Left colon (tissue), 2 donors: ENCODE results near the gene PDE6G. TPM values are rescaled to one million over a fixed set of nuclear protein-coding genes. Genes with fewer than 3 reads are reported as not detected.
"Not testable (repeated sequence)": the region's sequence is repeated elsewhere in the genome, so short reads cannot be mapped to it uniquely, and the experiment has no call there.

Source experiments
- ATAC-seq: fragments of 200-7000 bp; cut with Tn5 transposase; one replicate; pipeline ENCODE4 v1.9.1; 2020; ENCODE audit warnings: mild to moderate bottlenecking, moderate library complexity
- DNase-seq, 2 donors: peaks; one replicate each; pipeline ENCODE4 v3.0.0-alpha.2; 2020
- intact Hi-C, 2 donors: fragments of 100-400 bp; cut with DNase I in 1 of 2; cut with micrococcal nuclease in 1 of 2; formaldehyde crosslinking; loops; one replicate each; pipeline versions ENCODE4 v1.11.2 to v1.14.0; 2022; cut with DNase I, micrococcal nuclease
- total RNA-seq, 2 donors: library from RNA; stranded (reverse); fragmentation: NEBNext Ultra II Directional; extraction: Animal tissue kit (Norgen Biotek cat#: 25700); gene quantifications; one replicate each; pipeline ENCODE4 v1.2.1, GENCODE V29; 2021
- donor health status: DM: no; HTN: no; CAD: no.
- donor health status: DM: yes; HTN: yes; CAD: no.

Gene PDE6G
- total RNA-seq, 2 donors from 2014 or later, result 0.34 TPM; not detected in 1

DNA sequence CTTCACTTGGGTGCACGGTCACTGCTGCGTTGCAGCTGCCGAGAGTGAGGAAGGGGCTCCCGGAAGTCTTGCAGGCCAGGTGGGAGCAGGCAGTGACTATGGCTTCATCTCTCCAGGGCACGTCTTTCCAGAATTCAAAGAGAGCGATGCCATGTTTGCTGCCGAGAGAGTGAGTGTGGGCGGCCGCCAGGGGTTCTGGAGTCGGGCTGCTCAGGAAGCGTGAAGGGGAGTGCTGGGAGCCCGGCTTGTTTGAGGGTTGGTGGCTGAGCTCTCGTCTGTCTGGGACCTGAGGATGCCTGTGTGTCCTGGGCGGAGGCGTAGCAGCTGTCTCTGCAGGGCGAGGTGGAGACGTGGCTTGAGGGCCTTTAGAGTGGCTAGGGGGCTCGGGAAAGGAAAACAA, 33.7 kb upstream of the PDE6G start:
- intact Hi-C loops, result no loop called here
- ATAC-seq (no peak), DNase-seq (no peak)

DNA sequence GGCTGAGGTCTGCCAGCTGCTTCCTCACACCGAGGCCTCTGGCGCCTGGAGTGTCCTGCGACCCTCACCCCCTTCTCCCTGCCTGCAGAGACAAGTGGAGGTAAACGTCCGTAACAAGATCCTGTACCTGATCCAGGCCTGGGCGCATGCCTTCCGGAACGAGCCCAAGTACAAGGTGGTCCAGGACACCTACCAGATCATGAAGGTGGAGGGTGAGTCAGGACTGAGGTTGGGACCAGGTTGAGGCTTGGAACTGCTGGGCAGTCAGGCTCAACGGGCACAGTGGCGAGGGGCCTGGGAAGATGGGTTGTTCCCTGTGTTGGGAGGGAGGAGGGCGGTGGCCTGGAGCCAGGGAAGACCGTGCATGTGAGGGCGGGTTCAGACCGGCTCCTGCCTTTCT, 32.3 kb upstream of the PDE6G start:
- DNase-seq (no peak), ATAC-seq (no peak)
- intact Hi-C loops, result no loop called here

DNA sequence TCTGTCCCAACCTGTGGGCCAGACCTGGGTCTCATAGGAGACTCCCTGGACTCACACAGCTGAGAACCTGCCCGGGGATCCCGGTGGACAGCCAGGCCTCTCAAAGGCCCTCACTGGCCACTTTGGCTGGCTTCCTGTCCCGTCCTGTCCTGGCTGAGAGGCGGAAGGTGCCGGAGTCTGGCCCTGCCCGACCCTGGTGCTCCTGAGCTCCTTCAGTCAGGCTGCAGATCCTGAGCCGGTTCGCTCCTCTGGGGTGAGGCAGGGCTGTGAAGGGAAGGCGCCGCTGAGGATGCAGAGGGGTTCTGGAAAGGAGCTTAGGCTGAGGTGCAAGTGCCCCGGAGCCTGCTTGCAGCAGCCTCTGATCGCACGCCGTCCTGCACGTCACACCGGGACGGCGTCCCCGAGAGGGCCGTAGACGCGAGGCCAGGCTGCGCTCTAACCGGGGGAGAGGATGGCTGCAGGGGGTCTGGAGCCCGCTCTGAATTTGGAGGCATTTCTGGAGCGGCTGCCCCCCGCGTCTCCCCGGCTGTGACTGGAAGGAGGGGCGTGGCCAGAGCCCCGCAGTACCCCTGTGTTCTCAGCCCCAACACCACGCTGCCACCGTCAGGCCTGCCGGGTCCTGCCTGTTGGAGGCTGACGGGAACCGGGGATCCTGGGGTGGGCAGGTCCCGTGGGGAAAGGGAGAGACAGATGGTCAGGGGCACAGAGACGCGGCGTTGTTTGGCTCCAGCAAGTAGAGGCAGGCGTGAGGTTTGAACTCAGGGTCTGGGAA, 31.6 kb upstream of the PDE6G start:
- intact Hi-C loops, result no loop called here
- DNase-seq (no peak), ATAC-seq (no peak)

DNA sequence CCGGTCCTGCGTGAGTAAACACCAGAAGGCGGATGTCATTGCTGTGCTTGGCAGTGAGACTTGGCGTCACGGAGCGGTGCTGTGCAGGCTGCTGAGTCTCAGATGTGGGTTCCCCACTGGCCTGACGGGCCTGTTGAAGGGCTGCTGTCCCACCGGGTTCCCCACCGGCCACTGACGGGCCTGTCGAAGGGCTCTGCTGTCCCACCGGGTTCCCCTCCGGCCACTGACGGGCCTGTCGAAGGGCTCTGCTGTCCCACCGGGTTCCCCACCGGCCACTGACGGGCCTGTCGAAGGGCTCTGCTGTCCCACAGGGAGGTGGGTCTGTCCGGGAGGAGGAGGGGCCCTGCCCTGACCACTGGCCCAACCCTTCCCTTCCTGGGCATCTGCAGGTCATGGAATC, 30.3 kb upstream of the PDE6G start:
- intact Hi-C loops, result no loop called here
- DNase-seq (no peak), ATAC-seq (no peak)

DNA sequence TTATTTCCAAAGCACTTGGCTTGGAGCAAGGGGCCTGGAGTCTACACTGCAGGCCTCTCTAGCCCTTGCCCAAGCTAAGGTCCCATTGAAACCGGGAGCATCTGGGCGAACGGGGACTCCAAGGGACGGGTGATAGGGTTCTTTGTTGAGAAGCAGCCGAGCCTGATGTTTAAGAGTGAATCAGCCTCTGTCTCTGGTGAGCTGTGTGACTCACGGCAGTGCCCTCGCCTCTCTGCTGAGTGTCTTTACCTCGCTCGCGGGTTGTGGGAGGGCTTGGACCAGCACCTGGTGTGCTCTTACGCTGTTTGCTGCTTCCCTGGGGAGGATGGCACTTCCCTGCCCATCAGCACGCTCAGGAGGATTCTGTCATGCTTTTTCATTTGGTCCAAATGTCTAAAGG, 28.8 kb upstream of the PDE6G start:
- DNase-seq, result no peak
- no peak for ATAC-seq
- intact Hi-C loops, result no loop called here

DNA sequence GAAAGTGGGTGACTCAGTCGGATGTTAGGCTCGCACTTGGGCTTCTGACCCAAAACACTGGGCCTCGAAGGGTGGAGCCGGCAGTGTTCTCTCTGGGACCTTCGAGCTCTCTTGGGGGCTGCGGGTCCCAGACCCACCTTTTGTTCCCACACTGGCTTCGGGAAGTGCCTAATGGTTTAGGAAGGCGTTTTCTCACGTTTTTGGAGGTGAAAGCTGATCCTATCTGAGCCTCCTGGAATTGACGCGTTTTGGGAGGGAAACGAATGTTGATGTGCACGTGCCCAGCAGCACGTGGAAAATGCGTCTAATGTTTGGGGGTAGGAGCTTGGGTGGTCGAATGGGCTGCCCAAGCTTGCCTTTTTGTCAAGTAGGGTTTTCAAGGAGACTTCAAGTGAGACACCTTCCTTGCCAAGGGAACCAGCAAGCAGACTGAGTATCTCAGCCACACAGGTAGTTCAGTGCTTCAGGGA, 28.1 kb upstream of the PDE6G start:
- intact Hi-C loops, result no loop called here
- no peak for ATAC-seq
- DNase-seq, result no peak

DNA sequence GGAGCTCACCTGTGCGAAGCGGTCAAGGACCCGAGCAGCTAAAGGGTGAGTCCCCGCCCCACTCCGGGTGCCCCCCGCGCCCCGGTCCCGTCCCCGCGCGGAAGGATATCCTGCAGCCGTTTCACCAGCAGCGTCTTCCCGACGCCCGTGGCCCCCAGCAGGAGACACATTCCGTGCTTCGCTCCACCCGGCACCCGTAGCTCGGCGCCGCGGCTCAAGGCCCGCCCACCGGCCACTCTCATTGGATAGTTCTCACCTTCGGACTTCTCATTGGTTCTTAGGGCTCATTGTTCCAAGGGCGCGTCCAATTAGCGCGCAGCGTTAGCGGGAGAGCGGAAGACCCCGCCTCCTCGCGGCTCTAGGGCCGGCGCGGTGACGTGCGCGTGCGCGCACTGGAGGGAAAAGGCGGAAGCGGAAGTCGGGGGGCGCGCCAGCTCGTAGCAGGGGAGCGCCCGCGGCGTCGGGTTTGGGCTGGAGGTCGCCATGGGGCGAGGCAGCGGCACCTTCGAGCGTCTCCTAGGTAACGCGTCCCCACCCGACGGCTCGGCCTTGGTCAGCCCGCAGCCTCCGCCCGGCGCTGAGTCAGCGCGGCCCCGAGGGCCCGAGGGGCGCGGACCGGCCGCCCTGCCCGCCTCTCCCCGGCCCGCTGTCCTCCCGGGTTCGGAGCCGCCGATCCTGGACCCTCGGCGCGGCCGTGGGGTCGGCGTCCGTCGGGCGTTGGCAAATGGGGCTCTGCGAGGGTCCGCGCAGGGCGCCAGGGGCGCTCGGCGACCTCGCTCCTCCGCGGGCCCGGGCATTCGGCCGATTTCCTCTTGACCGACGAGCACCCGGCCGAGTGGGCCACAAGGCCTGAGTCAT, 27.5 kb upstream of the PDE6G start, which contains the start of the genes ARL16 and HGS:
ARL16 (minus strand) TSS at position 214 of the 858 bp plus-strand sequence; CDS start at position 170, 44 bp downstream.
HGS (plus strand) TSS at position 428 of the 858 bp plus-strand sequence; CDS start at position 484, 56 bp downstream.
- ATAC-seq (peak; percentile 95), DNase-seq (peak; percentile 97 to 98)
- intact Hi-C loops, result no loop called here

DNA sequence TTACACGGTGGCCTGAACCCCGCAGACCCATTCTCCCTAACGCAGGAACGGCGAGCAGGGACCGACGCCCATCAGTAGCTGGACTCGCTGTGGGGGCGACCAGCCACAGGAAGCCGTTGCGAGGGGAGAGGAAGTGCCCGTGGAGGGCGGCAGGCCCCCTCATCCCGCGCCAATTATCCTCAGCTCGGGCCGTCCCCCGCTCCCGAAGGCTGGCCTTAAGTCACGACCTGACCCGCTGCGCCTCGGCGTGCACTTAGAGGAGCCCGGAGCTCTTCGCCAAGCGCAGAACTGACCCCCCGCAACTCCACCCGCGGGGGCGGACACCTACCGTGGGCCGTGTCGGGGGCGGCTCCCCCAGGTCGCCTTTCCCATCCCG, 26.9 kb upstream of the PDE6G start:
- DNase-seq (no peak), ATAC-seq (peak; percentile 32)
- intact Hi-C loops, result no loop called here

DNA sequence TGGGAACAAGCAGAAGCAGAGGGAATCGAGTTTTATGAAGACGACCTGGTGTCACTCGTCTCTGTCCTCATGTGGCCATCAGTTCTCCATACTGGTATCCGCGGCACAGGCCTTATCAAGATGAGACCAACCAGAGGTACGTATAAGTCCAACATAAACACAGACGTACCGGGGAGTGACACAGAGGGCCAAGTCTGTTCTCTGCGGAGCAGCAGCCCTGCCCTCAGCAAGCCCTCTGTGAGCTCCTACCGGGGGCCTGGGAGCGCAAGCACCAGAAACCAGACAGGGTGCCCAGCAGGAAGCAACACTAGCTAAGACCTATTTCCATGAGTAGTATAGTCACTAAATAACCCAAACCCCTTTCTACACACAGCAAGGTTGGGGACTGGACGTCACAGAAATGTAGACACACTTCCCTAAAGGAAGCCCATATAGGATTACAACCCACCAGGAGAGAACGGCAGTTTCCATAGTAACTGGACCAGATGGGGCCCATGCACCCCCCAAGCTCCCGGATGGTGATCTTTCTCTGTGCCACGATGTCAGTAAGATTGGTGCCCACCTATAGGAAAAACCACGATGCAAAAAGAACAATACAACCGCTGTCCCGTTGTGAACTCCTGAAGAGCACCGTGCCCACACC, 26.3 kb upstream of the PDE6G start:
- intact Hi-C loops, result no loop called here
- no peak for DNase-seq
- no peak for ATAC-seq

DNA sequence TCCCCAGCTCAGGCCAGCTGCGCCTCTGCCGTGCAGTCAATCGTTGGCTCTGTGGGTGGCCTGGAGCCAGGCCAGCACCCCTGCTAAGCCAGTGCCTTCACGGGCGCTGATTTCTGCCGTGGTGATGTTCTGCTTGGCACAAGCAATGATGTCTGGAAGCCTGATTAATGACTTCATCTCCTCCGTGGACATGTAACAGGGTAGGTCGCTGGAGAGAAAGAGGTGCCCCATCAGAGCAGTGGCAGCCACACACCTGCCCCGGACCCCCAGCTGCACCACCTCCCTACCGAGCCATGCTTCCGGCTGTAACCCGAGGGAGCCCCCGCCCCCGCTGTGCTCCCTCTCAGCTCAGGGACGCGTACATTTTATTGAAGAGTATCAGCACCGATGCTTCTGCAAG, 25.3 kb upstream of the PDE6G start:
- DNase-seq (no peak), ATAC-seq (no peak)
- intact Hi-C loops, result no loop called here

DNA sequence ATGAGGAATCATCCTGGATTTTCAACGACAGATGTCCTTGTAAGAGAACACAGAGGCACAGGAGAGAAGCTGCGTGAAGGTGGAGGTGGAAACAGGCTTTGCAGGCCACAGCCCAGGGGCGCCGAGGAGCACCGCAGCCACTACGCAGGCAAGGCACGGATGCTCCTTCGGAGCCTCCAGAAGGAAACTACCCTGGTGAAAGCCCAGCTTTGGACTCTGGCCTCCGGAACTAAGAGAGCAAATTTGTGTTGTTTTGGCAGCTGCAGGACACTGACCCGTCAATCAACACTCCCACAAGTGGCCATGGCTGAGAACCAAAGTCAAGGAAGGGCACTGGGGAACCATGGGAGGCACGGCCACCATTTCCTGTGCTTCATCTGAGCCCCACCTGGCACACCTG, 23.8 kb upstream of the PDE6G start:
- intact Hi-C loops, result no loop called here
- no peak for ATAC-seq
- no peak for DNase-seq

DNA sequence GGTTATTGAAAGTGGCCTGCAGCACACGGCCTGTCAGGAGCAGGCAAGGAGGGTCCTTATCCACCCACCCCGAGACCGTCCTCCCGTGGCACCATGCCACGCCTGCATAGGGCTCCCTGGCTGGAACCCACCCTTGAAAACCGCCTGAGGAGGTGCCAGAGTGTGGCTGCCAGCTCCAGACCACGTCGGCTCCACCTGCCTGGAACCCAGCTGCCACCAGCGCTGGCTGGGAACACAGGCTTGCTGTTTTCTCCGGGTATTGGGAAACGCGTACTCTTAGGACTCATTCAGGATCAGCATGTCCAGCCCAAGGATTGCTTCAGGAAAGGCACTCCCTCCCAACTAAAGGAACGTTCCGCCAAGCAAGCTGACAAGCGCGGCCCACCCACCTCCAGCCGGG, 20.6 kb upstream of the PDE6G start:
- intact Hi-C loops, result no loop called here
- DNase-seq (no peak), ATAC-seq (no peak)

DNA sequence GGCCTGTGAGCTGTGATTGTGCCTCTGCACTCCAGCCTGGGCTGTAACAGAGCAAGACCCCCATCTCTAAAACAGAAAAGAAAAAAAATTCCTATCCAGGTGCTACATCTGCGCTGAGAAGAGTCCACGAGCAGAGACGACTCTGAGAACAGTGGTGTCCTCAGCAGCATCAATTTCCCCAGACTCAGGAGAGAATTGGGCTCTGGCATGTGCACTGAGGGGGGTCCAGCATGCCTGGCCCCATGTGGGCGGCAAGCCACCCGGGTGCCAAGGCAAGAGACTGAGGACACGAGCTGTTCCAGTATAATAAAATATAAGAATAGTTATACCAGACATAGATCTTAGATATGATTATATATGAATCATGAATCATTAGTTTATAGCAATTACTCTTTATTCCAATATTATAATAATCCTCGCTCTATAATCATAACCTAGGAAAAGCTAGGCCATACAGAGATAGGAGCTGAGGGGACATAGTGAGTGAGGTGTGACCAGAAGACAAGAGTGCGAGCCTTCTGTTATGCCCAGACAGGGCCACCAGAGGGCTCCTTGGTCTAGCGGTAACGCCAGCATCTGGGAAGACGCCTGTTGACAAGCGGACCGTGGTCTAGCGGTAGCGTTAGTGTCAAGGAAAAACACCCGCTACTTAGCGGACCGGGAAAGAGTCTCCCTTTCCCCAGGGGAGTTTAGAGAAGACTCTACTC, 19.3 kb upstream of the PDE6G start:
- intact Hi-C loops, DNase-seq: not testable (repeated sequence)
- ATAC-seq, result peak; percentile 25

DNA sequence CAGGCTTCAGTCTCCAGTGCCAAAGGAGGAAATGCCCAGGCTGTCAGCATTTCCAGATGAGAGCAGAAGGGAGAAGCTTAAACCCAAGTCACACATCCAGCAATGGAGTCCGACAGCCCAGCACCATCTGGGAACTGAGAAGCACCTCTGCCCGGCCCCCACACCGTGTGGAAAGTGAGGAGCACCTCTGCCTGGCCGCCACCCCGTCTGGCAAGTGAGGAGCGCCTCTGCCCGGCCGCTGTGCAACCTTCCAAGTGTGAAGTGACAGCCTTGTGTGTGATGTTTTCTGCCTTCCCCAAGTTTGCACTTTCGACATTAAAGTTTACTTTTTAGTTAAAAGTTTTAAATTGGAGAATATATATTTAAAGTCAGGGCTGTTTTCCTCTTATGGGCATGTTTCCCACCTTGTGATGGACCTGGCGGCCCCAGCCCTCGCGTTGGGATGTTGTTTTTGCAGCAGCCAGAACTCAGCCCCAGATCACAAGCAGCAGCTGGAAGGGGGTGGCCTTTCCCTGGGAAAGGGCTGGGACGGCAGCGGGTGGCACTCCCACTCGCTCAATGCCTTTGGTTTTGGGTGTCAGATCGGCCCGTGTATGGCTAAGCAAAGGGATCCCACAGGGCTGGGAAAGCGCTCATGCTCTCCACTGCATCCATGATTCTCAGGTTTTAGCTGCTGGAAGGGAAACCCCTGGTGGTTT, 17.4 kb upstream of the PDE6G start:
- ATAC-seq (no peak), DNase-seq (no peak)
- intact Hi-C loops, result no loop called here

DNA sequence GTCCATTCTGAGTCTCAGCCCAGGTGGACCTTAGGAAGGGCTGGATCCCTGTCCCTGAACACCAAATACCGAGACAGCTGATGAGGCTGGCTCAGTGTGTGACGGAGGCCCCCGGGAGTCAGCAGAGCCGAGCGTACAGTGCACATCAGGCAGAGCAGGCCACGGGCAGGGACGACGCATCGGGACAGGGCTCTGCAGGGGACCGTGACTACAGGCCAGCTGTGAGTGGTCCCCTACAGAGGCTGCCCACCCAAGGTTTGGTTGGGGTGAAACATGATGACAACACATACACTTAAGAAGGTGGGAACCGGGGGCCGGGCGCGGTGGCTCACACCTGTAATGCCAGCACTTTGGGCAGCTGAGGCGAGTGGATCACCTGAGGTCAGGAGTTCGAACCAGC, 16.6 kb upstream of the PDE6G start:
- no peak for ATAC-seq
- DNase-seq, result no peak
- intact Hi-C loops, result no loop called here

DNA sequence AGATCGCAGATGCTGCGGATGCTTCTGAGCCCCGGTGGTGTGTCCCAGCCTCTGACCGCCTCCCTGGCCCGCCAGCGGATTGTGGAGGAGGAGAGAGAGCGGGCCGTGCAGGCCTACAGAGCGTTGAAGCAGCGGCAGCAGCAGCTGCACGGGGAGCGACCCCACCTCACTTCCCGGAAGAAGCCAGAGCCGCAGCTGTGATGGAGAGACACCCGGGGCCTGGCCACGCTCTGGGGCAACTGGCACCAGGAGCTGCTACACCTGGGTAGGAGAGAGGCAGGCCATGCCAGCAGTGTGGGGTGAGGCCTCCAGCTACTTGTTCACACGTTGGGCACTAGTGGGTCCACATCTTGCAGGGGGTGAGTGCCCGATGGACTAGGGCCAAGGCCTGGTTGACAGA, 16.2 kb upstream of the PDE6G start:
- peak; percentile 7 for ATAC-seq
- DNase-seq, result no peak
- intact Hi-C loops, result no loop called here

DNA sequence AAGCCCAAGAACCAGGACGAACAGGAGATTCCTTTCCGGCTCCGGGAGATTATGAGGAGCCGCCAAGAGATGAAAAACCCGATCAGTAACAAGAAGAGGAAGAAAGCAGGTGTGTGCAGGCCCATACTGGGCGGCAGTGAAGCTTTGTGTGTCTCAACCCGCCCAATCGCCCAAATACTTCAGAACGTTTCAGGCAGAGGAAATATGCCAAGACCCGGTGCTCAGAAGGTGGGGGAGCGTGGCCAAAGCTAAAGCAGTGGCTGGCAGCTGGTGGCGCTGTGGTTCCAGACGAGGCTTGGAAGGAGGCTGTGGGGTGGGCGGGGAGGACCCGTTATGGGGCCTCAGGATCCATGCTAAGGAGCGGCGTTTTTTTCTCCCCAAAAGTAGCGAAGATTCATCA, 11.4 kb upstream of the PDE6G start:
- intact Hi-C loops, result no loop called here
- DNase-seq, result no peak
- no peak for ATAC-seq
